ENCODE measurements around the gene RASA3.
"Not testable (repeated sequence)": the region's sequence is repeated elsewhere in the genome, so short reads cannot be mapped to it uniquely, and the experiment has no call there.

Gene RASA3

DNA sequence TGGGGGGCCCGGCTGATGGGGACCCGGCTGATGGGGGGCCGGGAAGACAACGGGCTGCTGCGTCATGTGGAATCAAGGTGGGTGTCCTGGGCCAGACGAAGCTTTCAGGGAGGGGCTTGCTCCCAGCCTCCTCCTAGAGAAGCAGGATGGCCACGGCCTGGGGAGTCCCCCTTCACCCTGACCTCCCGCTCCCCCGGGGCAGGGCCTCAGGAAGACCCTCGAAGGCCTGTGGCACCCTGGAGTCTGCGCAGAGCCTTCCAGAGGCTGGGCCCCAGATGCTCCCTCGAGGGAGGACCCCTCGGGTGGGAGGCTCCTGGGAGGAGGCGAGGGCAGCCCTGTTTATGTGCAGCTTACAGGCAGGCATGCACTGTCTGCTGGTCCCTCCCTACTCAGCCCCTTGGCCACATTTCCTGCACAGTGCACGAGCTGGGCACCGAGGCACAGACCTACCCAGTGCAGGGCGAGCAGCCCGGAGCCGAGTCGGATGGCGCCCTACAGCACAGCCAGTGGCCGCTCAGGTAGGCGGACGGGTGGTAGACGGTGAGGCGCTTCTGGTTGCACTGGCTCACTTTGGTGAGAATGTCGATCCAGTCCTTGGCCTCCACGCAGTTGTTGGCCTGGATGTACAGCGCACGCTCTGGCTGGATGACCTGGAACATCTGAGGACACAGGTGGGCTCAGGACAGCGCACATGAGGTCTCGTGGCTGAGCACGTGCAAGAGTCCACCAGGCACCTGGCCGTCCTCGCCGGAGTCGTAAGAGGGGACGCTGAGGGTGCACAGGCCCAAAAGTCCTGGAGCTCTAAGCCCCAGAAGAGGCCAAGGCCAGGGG is 136.1 kb downstream of the RASA3 start:
- no peak for DNase-seq

DNA sequence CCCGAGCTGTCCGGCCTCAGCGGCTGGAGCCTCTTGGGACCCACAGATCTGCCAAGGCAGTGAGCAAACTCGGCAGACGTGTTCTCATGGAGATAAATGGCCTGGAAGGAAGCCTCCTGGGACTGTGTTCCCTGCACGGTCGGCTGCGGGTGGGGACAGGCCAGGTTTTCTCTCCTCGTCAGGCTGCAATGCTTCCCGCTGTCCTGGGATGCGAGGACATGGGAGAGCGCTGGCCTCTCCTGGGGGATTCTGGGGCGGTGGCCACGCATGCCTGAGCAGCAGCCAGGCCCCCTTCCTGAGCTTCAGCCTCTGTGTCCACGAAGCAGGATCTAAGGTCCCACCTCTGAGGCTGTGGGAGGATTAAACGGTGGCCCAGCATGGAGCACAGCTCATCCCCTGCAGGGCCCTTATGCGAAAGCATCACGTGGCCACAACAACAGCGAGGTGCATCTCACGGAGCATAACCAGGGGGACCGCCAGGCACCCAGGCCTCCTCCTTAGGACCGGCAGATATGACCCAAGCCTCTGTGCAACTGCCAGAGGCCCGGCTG is 137.3 kb downstream of the RASA3 start:
- DNase-seq = no peak

DNA sequence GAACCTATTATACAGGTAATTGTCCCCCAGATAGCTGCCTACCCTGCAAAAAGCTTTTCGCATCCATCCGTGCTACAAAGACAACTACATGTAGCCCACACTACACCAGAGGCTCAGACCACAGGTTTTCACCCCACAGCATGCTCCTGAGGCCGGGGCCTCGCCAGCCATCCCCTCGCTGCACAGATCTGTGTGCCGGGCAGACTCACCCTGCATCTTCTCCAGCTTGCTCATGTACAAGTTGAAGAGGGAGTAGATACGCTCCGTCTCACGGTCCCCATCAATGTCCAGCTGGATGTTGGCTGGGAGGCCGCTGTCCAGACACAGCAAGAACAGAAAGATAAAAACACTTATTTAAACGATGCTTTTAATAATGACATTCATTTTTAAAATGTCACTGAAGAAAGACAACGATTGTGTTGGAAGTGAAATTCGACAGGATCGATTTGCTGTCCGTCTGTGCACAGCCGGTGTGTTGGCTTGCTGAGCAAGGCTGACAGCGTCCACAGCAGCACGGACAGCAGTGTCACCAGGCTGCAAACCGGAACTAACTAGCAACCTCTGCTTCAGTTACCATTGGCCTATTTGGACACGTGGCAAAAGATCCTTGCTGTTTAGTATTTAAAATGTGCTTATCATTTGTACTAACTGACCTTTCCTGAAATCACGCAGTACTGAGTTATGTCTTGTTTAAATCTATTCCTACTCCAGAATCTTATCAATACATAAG is 140.0 kb downstream of the RASA3 start:
- no peak for DNase-seq

DNA sequence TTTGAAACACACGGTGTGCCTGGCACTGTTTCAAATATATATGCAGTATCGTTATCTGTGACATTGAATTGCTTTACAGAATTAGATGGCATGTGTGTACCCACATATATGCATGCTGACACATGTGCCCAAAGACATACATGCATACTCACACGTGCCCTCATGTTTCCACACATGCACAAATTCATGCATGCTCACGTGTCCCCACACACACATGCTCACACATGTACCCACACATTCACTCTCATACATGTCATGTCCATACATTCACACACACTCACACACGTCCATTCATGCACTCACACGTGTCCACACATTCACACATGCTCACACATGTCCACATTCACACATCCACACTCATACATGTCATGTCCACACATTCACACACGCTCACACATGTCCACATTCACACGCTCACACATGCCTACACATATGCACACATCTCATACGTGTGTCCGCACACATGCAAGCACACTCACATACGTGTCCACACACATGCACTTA is 140.7 kb downstream of the RASA3 start:
- no peak for DNase-seq

DNA sequence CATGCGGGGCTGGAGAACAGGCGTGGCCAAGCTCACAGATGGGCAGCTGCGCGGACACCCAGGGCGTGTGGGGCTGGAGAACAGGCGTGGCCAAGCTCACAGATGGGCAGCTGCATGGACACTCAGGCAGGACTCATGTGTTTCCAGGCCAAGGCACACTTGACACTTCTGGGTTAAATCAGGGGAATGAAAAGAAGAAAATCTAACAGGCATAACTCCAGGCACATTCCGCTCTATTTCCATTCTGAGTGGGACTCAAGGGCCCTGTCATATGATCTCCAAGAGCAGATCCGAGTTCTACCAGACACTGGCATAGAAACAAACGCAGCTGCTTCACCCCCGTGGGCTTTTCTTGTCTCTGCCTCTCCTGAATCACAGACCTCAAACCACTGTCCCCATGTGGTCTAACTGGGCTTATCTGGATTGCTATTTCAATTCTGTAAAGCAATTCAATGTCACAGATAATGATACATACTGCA is 141.2 kb downstream of the RASA3 start:
- no peak for DNase-seq

DNA sequence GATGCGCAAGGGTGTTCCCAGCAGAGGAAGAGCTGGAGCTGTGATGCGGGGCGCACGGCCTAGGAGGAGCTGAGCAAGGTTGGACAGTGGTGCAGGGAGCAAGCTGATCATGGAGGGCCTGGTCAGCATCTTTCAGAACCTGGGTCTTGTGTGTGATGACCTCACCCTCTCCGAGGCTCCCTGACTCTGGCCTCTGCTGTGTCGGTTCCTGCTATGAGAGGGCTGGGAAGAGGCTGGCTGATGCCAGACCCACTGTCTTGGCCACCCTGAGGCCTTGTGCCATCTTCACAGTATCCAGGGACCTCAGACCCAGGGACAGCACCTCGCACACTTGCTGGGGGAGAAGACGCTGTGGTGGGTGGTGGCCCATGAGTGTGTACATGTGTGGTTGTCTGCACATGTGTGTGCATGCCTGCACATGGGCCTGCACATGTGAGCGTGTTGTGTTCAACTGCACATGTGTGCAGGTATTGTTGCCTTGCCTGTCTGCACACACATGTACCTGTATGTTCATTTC is 142.0 kb downstream of the RASA3 start:
- DNase-seq = no peak

DNA sequence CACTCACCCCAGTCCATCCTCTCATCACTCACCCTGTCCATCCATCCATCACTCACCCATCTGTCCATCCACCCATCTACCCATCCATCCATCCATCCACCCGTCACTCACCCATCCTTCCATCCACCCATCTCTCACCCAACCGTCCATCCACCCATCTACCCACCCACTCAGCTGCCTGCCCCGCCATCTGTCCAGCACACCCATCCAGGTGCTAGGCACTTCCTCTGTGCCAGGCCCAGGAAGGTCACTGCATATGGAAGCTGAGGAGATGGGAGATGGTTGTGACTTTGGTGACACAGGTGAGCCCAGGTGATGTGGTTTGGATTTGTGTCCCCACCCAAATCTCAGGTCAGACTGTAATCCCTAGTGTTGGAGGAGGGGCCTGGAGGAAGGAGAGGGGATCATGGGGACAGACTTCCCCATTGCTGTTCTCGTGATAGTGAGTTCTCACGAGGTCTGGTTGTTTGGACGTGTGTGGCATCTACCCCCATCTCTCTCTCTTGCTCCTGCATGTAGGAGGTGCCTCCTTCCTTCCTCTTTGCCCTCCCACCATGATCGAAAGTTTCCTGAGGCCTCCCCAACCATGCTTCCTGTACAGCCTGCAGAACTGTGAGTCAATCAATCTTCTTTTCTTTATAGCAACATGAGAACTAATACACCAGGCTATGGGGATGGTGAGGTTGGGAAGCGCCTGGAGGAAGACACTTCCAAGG is 142.7 kb downstream of the RASA3 start:
- DNase-seq = no peak

DNA sequence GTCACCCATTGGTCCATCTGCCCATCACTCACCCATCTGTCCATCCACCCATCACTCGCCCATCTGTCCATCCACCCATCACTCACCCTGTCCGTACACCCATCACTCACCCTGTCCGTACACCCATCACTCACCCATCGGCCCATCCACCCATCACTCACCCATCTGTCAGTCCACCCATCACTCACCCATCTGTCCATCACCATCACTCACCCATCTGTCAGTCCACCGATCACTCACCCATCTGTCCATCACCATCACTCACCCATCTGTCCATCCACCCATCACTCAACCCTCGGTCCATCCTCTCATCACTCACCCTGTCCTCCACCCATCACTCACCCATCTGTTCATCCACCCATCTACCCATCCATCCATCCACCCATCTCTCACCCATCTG is 143.6 kb downstream of the RASA3 start:
- not testable (repeated sequence) for DNase-seq

DNA sequence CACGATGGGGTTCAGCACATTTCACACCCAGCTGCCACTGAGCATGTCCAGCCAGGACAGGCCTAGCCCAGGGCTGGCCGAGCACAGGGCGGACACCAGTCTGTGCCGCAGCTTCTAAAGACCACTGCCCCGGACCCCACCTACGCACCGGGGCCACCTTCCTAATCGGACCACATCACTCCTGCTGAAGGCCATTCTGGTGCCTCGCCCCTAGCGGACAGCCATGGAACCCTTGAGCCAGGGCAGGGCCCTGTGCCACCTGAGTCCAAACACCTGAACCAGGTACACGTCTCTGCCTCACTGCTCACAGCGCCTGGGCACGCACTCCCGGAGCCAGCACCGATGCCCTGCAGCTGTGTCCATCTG is 150.1 kb downstream of the RASA3 start:
- no peak for DNase-seq

DNA sequence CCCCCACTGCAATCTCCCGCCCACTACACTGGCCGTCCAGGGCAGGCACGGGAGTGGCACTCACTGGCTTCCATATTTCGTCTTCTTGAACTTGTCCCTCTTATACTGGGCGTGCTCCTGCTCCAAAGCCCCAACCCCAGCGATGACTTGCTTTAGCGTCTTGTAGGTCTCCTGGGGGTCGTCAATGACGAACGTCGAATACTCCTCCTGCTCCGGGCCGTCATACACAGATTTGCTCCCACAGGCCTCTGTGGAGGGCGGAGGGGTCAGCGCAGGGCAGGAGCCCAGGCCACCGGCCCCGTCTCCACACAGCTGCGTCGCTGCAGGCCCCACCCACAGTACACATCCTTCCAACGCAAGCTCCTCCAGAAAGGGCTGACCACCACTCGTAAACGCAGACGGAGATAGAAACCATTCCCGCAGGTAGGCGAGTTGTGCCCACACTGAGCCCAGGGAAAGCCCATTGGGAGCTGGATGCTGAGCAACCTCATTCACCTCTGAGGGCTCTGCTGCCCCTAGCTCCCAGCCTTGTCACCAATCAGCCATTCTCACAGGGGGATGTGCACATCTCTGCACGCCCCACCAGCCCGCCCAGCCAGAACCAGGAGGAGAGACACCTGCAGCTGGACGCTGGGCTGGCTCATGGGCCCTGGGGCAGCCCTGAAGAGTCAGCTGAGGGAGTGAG is 150.7 kb downstream of the RASA3 start:
- DNase-seq = no peak

DNA sequence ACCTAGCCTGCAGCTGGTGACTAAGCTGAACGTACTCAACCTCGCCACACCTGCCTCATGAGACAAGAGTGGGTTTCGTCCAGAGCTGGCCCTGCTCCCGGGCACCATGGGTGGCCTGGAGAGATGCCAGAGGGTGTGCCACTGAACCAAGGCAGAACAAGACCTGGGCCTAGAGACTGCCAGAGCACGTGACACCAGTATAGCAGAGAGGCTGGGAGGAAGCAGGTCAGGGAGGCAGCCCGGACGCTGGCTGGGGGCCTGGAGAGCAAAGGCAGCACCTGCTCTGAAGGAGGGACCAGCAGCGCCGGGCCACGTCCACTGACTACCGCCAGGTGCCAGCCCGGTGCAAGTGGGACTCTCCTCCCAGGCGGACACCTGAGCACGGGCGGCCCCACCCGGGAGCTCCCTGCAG is 151.2 kb downstream of the RASA3 start:
- DNase-seq = no peak

DNA sequence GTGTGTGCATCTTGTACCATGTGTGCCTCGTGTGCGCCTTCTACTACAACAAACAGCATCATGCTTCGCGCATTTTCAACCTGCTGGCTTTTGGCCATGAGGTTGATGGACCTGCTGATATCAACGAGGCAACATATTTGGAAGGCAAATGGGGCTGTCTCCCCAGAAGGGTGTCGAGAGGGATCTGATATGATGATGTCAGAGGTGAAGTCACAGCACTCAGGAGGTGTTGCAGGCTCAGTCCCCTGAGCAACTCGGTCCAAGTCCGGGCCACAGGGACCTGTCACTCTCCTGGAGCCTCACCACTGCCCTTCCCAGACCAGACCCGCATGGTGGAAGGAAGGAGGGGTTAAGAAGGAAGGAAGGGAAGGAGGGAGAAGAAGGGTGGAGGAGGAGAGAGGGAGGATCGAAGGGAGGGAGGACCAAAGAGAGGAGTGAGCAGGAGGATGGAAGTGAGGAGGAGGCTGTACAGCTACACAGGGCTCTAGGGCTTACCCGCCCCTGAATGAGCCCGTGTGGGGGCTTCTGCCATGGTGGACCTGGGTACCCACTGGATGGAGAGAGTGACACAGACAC is 151.8 kb downstream of the RASA3 start:
- no peak for DNase-seq

DNA sequence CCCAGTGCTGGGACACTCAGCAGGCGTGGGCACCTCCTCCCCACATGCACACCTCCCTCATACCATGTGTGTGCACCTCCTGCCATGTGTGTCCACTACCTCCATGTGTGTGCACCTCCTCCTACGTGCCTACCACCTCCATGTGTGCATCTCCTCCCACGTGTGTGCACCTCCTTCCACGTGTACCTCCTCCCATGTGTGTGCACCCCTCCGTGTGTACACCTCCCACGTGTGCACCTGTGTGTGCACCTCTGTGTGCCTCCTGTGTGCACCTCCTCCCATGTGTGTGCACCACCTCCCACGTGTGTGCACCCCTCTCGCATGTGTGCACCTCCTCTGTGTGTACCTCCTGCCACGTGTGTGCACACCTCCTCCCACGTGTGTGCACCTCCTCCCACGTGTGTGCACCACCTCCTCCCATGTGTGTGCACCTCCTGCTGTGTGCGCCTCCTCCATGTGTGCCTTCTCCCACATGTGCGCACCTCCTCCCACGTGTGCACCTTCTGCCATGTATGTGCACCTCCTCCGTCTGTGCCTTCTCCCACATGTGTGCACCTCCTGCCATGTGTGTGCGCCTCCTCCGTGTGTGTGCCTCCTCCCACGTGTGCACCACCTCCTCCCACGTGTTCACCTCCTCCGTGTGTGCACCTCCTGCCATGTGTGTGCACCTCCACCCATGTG is 152.5 kb downstream of the RASA3 start:
- DNase-seq = no peak

DNA sequence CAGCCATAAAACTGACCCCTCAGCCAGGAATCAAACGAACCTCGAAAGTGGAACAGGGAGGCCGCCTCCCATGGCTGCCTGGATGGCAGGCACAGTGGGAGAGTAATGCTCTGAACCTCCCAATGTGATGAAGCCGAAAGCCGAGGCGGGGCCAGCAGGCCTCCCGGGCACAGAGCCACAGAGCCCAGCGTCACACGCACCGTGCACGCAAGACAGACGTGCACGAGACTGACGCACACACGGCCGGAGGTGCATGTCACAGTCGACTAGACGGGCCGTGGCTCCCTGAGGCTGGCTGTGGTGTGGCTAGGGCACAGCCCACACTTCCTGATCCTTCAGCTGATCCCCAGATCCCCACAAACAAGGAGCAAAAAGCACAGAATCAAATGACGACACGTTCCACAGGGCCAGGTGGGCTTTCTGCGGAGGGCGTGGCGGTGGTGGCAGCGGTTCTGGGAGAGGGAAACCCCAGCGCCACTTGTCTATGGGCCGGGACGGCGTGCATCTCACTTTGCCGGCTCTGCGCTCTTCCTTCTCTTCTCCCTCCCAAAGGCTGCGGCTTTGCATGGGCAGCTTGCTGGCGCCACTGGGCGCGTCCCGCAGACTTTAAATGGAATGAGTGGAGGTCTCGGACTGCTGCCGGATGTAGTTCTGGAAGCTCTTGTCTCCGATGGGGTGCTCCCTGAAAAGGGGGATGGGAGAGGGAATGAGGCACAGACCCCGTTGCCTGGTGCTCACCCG is 153.5 kb downstream of the RASA3 start:
- no peak for DNase-seq

DNA sequence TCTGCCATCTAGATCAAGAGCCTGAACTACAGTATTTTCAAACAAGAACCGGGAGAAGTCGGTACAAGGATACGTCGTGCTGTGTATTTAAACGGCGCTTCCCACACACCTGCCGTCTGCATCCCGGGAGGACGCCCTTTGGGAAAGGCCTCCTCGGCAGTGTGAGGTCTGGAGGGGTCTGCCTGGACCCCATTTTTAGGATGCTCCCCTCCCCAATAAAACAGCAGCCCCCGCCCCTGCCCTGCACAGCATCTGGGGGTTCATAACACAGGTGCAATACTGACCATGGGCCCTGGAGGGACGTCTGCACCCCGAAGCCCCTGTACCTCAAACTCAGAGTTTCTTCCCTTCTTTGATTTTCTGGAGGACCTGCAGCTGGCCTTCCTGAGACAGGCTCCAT is 154.4 kb downstream of the RASA3 start:
- no peak for DNase-seq

DNA sequence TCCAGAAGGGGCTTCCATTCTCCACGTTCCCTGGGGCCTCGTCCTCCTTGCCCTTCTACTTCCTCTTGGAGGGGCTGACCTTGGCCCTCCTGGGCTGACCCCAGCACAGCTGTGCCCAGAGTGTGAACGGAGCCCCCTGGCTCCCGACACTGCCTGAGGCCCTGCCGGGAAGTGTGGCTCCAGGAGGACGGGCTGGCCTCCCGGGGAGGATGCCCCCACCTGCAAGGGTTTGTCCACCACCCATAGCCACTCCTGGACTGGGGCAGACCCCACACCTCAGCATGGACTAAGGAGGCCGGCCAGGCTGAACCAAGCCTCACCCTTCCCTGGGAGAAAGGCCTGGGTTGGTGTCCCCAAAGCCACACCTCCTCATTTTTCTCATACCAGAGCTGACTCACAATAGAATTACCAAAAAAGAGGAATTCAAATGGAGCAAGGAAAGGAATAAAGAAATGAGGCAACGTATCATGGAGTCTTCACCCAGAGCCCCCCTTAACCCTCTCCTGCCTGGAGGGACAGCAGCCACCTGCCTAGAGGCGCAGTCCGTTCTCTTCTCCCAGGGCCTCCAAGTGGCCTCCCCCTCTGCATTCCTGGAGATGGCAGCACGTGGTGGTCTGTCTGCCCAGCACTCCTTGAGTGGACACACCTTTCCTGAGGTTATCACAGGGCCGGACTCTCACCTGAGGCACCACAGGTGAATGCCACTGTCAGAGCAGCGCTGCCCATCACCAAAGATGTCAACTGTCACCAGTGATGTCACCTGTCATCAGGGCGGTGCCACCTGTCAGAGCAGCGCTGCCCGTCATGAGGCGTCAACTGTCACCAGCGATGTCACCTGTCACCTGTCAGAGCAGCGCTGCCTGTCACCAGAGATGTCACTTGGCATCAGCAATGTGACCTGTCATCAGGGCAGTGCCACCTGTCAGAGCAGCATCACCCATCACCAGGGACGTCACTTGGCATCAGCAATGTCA is 155.4 kb downstream of the RASA3 start:
- DNase-seq = no peak

DNA sequence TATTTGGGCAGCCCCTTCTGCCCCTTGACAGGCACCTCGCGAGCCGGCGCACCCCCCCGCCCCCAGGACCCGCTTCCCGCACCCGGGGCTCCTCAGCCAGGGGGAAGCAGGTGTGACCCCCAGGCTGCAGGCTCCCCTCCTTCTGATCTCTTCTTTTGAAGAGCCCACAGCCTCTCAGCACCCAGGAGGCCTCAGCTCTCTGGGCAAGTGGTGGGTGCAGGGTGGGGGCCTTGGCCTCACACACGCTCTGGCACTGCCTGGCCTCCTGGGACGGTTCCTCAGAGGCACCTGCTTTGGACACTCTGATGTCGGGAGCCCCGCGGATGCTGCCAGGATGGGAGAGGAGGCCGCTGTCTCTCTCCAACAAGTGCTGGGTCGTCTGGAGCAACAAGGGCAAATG is 157.0 kb downstream of the RASA3 start:
- DNase-seq = no peak

DNA sequence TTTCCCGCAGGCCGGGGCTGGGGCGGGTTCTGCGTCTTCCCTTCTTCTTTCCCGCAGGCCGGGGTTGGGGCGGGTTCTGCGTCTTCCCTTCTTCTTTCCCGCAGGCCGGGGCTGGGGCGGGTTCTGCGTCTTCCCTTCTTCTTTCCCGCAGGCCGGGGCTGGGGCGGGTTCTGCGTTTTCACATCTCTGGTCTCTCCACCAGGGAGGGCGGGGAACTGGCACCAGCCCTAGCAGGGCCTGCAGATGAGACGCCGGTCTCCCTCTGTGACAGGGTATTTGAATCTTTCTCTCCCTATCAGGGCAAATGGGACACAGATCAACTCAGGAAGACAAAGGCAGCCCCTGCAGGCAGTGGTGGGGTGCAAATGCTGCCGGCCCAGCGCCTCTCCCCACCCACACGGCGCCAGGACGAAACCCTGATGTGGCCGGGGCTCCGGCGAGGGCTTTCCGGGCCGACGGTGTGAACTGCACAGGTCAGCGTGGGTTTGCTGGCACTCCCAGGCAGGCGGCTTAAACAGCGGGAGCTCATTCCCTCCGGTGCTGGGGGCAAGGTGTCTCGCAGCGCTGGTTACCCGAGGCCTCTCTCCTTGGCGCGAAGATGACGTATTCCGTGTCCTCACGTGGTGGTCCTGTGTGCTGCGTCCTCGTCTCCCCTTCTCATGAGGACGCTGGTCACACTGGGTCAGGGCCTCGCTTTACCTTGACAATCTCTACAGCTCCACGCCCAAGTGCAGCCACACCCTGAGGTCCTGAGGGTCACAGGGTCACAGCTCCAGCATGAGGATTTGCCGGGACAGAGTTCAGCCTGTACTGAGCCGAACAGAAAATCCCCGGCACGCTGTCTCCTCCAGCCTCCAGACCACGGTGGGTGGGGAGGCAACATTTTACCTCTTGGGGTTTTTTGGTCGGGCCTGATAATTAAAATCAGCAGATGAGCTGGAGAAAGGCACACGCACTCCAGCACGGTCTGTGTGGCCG is 157.8 kb downstream of the RASA3 start:
- no peak for DNase-seq
